ENCODE results near the gene PPP1R18.
"Not testable (repeated sequence)": the region's sequence is repeated elsewhere in the genome, so short reads cannot be mapped to it uniquely, and the experiment has no call there.

Gene PPP1R18

DNA sequence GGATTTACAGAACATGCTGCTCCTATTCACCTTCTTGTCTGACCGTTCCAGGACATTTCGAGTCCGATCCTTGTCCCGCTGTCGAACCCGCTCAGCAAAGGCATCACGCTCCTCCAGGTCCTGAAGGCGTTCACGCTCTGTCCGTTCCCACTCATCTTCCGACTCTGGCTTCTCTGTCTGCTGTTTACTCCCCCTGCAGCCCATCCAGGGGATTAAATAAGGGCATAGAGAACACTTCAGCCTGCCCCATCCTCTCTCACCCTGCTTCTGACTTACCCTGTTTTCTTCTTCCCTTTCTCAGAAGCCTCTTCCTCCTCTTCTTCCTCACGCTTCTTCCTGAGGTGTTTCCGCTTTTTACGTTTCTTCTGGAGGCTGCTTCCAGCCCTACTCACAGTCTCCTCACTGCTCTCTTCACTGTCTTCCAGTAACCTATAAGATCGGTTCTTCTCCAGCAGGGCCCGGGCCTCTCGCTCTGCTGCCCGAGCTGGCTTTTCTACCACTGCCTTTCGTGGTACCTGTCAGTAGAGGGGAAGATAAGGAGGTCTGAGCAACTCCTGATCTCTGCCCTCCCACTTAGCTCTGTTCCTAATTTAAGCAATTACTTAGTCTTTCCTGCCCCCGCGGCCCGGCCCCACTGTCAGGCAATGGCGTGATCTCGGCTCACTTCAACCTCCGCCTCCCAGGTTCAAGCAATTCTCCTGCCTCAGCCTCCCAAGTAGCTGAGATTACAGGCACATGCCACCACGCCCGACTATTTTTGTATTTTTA, 15.5 kb downstream of the PPP1R18 start:
- TF ChIP-seq, protein P1, sequence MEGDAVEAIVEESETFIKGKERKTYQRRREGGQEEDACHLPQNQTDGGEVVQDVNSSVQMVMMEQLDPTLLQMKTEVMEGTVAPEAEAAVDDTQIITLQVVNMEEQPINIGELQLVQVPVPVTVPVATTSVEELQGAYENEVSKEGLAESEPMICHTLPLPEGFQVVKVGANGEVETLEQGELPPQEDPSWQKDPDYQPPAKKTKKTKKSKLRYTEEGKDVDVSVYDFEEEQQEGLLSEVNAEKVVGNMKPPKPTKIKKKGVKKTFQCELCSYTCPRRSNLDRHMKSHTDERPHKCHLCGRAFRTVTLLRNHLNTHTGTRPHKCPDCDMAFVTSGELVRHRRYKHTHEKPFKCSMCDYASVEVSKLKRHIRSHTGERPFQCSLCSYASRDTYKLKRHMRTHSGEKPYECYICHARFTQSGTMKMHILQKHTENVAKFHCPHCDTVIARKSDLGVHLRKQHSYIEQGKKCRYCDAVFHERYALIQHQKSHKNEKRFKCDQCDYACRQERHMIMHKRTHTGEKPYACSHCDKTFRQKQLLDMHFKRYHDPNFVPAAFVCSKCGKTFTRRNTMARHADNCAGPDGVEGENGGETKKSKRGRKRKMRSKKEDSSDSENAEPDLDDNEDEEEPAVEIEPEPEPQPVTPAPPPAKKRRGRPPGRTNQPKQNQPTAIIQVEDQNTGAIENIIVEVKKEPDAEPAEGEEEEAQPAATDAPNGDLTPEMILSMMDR (IDR thresholded peaks at IDR 0.05; ENCODE audit: low read depth, low read length, missing control alignments): no peak
- no peak for DNase-seq (ENCODE audit: extremely low read depth, low read depth)
- H3K4me3 ChIP-seq (replicated peaks; ENCODE audit: low read depth, low read length): no peak overlapping the region; the same call in 1 of the 2 replicates

DNA sequence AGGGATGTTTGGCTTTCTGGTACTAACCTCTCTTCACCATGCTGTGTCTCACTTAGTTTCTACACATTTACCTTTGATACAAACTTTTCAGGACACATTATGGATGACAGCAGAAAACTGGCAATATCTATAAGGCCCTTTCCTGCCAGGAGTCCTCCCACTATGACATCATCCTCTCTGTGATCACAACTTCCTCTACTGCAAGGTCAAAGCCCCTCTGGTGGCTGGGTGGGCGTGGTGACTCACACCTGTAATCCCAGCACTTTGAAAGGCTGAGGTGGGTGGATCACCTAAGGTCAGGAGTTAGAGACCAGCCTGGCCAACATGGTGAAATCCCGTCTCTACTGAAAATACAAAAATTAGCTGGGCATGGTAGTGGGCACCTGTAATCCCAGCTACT, 20.1 kb downstream of the PPP1R18 start:
- DNase-seq (ENCODE audit: extremely low read depth, low read depth); H3K4me3 ChIP-seq (replicated peaks; ENCODE audit: low read depth, low read length): not testable (repeated sequence)

DNA sequence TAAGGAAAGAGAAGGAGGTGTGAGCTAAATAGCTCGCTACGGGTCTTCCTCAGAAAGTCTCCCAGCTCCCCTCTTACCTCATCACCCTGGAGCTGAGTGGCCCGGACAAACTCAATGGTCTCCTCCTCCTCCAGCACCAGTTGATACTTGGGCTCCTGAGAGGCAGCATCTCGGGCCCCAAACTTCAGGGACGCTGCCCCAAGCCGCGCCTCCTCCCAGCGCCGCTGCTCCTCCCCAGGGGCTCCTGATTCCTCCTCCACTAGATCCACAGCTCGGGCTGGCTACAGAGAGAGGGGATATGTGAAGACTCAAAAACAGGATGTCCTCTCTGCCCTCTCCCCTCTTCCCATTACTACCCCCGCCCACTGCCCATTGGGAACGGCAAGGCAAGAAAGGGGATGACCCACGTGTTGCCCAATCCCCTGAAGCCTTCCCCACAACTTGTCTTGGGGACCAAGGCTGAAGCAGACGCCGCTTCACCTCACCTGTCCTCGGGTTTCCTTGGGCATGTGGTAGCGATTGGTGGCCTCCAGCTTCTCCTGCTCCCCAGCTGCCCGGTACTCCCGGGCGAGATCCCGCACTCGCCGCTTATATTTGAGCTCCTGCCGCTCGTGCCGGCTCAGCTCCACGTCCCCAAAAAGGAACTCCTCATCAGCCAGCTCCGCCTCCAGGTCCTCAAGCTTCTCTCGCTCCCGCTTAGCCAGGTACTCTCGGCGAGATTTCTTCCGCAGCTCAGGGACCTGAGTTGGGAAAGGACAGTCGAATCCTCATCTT, 21.3 kb downstream of the PPP1R18 start:
- H3K4me3 ChIP-seq (replicated peaks; ENCODE audit: low read depth, low read length): no peak overlapping the region
- DNase-seq (ENCODE audit: extremely low read depth, low read depth): no peak
- TF ChIP-seq, protein P1 (IDR thresholded peaks at IDR 0.05; ENCODE audit: low read depth, low read length, missing control alignments): no peak

DNA sequence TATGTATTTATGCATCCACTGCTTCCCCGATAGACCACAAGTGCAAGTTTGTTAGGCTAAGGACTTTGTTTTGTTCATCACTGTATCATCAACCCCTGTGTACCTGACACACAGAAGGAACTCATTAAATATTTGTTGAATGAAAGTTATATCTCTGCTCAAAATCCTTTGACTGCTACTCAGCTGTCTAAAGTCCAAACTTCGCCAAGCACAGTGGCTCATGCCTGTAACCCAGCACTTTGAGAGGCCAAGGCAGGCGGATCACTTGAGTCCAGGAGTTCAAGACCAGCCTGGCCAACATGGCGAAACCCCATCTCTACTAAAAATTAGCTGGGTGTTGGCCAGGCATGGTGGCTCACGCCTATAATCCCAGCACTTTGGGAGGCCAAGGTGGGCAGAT, 28.5 kb downstream of the PPP1R18 start:
- H3K4me3 ChIP-seq (replicated peaks; ENCODE audit: low read depth, low read length); DNase-seq (ENCODE audit: extremely low read depth, low read depth): not testable (repeated sequence)

DNA sequence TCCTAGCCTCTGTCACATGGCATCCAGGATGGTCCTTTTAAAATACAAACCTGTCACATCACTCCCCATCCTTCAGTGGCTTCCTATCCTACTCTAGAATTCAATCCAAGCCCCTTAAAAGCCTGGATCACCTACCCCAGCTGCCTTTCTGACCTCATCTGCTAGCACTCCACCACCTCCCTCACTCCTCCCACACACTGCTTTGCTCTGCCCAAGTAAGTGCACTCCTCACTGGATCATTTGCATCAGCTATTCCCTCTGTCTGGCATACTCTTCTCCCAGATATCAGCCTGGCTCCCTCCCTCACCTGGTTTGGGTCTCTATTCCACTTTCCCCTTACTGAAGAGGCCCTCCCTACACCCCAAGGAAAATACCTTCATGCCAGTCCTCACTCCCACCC, 29.0 kb downstream of the PPP1R18 start:
- TF ChIP-seq, protein P1 (IDR thresholded peaks at IDR 0.05; ENCODE audit: low read depth, low read length, missing control alignments): no peak
- no peak overlapping the region for H3K4me3 ChIP-seq (replicated peaks; ENCODE audit: low read depth, low read length)
- DNase-seq (ENCODE audit: extremely low read depth, low read depth): no peak

DNA sequence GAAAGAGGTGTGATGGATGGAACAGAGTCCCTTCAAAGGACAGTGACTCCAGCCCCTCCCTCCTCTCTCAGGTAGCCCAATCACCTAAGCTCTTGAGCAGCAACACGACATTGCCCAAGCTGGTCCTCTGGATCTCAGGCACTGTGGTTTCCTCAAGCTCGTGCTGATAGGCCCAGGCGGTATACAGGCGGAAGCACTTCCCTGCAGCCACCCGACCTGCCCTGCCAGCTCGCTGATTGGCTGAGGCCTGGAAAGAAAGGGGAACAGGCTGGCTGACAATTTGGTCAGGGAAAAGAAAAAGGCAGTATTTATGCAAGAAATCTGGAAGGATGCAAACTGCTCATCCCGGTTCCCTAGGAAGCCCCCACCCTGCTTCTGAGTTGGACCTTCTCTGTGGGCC, 29.9 kb downstream of the PPP1R18 start:
- no peak for DNase-seq (ENCODE audit: extremely low read depth, low read depth)
- no peak overlapping the region for H3K4me3 ChIP-seq (replicated peaks; ENCODE audit: low read depth, low read length)
- TF ChIP-seq, protein P1 (IDR thresholded peaks at IDR 0.05; ENCODE audit: low read depth, low read length, missing control alignments): no peak

DNA sequence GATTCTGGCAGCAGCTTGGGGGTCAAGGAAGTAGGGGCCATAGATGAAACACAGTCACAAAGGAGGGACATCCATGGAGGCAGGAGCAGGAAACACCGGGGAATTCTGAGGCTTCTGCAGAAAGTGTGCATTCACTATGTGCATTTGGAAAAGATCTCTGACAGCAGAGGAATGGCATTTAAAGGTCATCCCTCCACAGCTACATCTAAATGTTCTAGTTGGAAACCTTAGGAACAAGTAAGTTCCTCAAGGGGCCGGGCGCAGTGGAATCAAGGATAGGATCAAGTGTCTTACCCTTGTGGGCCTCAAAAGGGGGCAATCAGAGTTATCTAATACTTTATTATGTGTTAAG, 30.7 kb downstream of the PPP1R18 start:
- H3K4me3 ChIP-seq (replicated peaks; ENCODE audit: low read depth, low read length): no peak overlapping the region
- DNase-seq (ENCODE audit: extremely low read depth, low read depth): no peak
- TF ChIP-seq, protein P1 (IDR thresholded peaks at IDR 0.05; ENCODE audit: low read depth, low read length, missing control alignments): no peak

All from HFF-Myc (cell line).